Inflammatory macrophage treated with lipopolysaccharide for 4 hours (primary cell): ENCODE data around the gene DSCAML1.
"Not testable (repeated sequence)": the region's sequence is repeated elsewhere in the genome, so short reads cannot be mapped to it uniquely, and the experiment has no call there.

Experiments
- DNase-seq: peaks from one replicate; pipeline ENCODE4 v3.0.0-alpha.2; 2020

The DSCAML1 gene

DNA sequence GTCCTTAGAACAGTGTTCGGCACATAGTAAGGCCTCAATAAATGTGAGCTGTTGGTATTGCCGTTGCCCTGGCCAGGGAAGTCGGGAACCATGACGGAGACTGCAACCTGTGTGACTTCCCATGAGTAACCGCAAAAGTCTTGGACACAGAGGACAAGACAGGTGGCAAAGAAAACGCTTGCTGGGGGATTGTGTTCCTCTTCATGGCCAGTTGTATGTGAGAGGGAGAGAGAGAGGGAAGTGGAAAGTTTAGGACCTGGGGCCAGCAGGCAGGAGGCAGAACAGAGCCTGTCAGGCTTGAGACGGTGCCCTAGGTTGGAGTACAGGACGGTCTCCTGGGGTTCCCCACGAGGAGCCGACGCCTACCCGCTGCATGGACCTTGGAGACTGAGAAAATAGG lies 379.2 kb downstream of the DSCAML1 start:
- no peak for DNase-seq

GRCh38 chr11:117417342-117417741 lies 379.7 kb downstream of the DSCAML1 start:
- no peak for DNase-seq

DNA sequence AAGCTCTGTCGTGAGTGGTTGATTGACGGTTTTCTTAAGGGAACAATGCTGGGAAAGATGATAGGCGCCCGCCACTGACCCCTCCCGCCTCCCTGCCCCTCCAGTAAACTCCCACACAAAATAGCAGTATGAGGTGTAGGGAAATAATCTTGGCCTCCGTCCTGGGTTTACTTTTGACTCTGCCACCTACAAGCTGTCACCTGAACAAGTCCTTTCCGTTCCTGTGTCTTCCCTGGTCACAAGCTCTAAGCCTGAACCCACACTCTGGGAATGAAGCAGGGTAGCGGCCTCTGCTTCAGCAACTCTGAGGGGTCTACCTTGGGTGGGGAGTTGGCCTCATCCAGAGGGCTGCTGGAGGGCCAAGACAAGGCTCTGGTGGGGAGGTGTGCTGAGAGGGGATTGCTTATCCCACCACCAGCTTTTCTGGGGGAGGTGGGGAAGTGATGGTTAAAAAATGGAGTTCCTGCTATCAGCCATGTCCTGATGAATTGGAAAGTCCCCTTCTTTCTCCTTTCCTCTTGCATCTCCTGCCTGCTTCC lies 381.6 kb downstream of the DSCAML1 start:
- DNase-seq = no peak

DNA sequence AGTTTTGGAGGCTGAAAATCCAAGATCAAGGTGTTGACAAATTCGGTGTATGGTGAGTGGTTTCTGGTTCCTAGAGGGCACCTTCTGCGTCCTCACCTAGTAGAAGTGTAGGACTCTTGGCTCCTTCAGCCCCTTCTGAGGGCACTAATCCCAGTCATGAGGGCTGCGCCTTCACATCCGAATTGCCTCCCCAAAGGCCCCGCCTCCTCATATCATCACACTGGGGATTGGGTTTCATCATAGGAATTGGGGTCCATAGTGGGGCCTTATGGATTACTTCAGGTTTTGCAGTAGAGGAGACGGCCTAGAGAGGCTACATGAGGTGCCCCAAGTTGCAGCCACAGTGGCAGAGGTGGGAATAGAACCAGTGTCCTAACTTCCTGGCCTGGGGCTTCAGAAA lies 382.3 kb downstream of the DSCAML1 start:
- DNase-seq = no peak

DNA sequence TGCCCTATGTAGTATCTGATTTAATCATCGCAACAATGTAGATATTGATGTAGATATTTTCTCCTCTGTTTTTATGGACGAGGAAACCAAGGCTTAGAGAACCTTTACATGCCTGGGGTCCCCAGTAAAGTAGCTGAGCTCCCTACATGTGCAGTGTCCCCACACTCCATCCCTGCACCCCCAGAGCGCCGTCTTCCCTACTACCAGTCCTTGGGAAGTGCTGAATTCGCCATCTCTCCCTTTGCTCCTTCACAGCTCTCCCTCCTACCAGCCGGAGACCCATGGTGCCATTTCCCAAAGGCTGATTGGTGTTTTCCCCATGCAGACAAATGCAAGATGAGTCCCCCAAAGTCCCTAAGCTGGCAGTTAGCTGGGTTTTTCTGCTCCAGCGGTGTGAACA lies 383.4 kb downstream of the DSCAML1 start:
- DNase-seq = no peak

DNA sequence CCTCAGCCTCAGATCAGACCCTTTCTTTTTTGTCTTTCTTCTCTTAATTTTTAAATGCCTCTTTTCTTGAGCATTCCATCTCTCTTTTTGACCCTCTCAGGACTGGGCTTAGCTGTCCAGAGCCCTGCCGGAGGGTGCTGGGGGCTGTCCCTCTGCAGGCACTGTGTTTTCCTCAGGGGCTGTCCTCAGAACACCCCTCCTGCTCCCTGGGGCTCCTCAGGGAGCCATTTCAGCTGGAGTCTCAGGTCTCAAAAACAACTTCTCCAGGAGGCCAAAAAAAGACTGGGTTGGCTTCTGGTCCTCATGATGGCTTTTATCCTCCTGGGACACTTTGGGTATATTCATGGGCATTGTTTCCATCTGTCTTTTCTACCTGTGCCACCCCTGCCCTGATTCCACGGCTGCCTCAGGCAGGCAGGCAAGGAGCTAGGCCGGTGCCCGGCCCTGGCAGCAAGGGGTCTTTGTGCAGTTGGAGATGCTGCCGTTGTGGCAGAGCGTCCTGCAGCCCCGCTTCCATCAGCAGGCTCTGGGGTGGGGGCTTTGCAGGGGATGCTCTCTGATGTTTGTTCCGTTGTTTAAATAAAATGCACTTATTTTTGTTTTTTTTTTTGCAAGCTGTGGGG lies 384.3 kb downstream of the DSCAML1 start:
- DNase-seq = no peak

DNA sequence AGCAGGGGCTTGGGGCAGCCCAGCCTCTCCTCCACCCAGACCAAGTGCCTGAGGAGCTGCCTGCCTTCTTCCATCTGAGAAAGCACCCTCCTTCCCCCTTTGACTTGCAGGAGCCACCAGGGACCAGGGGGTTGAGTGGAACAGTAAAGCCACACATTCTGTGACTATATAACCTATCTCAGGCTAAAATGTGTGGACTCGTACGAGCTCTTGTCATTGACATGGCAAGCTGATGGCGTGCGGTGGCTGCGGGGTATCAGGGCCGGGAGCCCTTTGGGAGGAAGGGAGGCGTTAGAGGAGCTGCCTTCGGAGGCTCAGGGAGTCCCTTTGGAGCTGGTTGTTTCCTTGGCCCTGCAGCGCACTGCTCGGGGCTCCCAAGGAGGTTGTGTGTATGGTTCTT lies 384.8 kb downstream of the DSCAML1 start:
- DNase-seq = no peak

DNA sequence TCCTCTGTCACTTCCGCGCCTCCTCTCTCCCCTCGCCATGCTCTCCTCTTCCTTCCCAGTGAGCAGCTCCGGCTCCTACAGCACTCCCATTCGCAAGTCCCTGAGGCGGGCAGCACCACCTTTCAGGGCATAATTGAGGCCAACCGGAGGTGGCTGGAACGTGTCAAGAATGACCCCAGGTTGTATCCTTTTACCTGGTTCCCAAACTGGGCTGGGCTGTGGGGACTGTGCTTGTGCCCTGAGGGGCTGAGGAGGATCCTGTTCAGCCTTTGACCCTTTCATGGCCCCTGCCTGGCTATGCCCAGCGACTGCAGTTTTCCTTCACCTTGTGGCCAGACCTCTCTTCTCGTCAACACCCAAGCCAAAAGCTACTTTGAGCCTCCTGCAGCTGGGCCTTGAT lies 385.3 kb downstream of the DSCAML1 start:
- DNase-seq = no peak

DNA sequence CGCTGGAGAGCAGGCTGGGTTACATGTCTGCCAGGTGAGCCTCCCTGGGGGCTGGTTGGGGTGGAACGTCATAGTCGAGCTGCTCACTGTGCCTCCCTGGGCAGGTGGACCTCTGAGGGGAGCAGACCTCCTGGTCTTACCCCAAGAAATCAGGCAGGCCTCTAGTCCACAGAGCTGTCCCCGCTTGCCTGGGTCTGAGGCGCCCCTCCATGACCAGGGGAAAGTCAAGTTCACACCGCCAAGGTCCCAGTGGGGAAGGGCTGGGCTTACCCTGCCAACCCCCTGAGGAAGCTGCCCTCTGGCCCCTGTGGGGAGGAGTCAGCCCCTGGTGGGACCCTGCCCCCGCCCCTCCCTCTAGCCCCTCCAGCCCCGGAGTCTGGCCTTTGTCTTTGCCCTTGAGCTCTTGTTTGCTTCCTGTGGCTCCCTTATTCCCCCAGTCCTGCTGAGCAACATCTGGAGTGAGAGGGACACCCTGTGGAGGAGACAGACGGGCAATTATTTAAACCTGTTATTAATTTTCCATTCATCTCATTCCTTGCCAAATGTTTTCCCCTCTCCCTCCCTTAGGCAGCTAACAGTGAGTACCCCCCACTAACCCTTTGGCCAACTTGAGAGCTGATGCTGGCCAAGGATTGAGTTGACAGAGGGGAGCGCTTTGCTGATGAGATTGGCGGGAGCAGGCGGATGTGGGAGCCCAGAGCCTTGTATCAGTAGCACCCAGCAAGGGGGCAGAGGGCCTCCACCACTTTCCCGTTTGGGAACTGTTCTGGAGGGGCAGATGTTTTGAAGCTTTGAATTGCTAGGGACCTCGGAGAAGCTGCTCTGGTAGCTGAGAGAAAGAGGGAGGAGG lies 385.9 kb downstream of the DSCAML1 start:
- DNase-seq = no peak

GRCh38 chr11:117410238-117410637 lies 386.8 kb downstream of the DSCAML1 start:
- no peak for DNase-seq

- no peak for DNase-seq
These were observed 387.5 kb downstream of the DSCAML1 start for GRCh38 chr11:117409511-117409910.

- DNase-seq = no peak
These were observed 388.7 kb downstream of the DSCAML1 start for GRCh38 chr11:117408356-117408755.

DNA sequence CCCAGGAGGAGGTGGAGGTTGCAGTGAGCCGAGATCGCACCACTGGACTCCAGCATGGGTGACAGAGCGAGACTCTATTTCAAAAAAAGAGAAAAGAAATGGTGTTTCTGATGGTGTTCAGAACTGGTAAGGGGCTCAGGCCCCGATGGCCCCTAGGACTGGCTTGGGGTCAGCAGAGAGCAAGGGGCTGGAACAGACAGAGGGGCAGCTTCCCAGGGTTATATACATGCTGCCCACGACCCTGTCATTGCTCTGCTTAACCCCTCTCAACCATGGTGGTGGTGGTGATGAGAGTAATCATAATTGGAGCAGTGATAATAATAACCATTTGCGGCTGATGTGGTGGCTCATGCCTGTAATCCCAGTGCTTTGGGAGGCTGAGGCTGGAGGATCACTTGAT lies 390.0 kb downstream of the DSCAML1 start:
- no peak for DNase-seq

- not testable (repeated sequence) for DNase-seq
These were observed 391.1 kb downstream of the DSCAML1 start for GRCh38 chr11:117405898-117406297.

DNA sequence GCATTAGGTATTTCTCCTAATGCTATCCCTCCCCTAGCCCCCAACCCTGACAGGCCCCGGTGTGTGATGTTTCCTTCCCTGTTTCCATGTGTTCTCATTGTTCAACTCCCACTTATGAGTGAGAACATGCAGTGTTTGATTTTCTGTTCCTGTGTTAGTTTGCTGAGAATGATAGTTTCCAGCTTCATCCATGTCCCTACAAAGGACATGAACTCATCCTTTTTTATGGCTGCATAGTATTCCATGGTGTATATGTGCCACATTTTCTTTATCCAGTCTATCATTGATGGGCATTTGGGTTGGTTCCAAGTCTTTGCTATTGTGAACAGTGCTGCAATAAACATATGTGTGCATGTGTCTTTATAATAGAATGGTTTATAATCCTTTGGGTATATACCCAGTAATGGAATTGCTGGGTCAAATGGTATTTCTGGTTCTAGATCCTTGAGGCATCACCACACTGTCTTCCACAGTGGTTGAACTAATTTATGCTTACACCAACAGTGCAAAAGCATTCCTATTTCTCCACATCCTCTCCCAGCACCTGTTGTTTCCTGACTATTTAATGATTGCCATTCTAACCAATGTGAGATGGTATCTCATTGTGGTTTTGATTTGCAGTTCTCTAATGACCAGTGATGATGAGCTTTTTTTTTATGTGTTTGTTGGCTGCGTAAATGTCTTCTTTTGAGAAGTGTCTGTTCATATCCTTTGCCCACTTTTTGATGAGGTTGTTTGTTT lies 397.7 kb downstream of the DSCAML1 start:
- not testable (repeated sequence) for DNase-seq

GRCh38 chr11:117398618-117399017 lies 398.4 kb downstream of the DSCAML1 start:
- DNase-seq = not testable (repeated sequence)

- DNase-seq = no peak
These were observed 400.0 kb downstream of the DSCAML1 start for GRCh38 chr11:117396970-117397369.

DNA sequence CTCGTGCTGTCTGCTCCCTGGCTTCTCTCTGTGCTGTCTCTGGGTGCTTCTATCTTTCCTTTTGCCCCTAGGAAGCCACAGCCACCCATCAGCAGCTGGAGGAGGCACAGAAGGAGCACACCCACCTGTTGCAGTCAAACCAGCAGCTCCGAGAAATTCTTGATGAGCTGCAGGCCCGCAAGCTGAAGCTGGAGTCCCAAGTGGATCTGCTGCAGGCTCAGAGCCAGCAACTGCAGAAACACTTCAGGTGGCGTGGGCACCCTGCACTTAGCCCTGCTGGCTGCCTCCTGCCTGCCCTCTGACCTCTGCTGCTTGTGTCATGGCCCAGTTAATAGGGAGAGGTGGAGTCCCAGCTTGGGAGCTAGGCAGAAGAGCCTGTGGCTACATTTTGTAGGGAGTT lies 401.5 kb downstream of the DSCAML1 start:
- no peak for DNase-seq

DNA sequence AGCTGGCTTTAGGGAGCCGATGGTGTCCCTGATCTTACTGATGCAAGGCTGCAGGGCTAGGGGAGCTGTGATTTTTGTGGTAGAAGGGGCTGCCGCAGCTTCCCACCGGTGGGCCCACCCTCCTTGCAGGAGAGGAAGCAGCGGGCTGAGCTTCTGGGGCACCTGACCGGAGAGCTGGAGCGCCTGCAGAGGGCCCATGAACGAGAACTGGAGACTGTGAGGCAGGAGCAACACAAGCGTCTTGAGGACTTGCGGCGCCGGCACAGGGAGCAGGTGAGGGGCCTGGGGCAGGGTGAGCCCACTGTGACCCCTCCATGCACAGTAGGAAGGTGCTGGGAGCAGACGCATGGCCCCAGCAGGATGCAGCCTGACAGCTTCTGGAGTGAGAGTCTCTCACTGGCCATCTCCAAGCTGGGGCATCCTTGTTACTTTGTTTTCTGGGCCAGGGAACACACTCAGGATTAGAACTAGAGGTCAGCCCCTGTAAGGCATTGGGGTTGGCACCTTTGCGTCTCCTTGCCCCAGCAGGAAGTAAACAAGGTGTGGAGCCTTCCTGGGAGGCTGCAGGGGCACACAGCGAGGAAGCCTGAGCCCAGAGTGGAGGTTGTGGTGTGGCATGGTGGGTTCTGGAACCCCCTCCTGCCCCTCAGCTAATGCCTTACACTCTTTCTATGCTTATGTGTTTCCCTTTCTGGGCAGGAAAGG lies 402.6 kb downstream of the DSCAML1 start:
- no peak for DNase-seq

- DNase-seq = no peak
These were observed 404.0 kb downstream of the DSCAML1 start for GRCh38 chr11:117392979-117393378.

GRCh38 chr11:117392001-117392690 lies 404.9 kb downstream of the DSCAML1 start:
- DNase-seq = no peak

- DNase-seq = no peak
These were observed 405.8 kb downstream of the DSCAML1 start for GRCh38 chr11:117391181-117391580.
